HPDE6-E6E7 (cell line): ENCODE measurements around the gene FHOD3.

Experiments used
- DNase-seq: peaks from one replicate; pipeline ENCODE4 v3.0.0; 2011; ENCODE audit warnings: missing footprints; ENCODE audit errors: extremely low spot score

FHOD3 gene

GRCh38 chr18:36522509-36522908 lies 225.0 kb downstream of the FHOD3 start:
- no peak for DNase-seq

DNA sequence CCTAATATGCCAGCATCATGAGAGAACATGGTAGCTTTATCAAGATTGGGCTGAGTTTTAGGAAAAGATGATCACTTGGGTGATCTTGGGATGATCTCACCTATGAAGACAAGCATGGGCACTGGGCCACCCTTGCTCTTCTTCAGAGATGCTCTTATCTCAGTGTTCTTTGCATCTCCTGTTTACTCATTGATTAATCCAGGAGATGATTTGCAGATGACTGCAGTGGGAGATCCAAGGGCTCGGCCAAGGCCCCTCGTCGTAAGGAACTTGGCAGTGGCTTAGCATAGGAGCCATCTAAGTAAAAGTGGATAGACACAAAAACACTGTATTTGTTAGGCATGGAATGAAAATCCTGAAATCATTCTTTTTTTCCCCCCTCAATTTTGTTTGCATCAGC lies 228.4 kb downstream of the FHOD3 start:
- DNase-seq = no peak

DNA sequence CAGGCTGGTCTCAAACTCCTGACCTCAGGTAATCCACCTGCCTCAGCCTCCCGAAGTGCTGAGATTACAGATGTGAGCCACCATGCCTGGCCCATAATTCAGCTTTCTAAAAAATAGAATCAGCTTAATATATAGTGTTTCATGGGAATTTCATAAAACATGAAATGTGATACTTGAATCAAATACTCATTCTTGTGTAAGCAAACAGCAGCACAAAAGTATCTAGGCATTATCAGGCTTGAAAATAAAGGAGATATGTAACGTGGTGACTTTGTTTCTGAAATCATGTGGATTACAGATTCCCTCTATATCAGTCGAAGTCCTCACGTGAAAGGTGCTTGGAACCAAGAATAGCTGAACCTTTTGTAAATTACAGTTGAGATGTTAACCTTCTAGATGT lies 229.1 kb downstream of the FHOD3 start:
- no peak for DNase-seq

GRCh38 chr18:36527051-36527450 lies 229.5 kb downstream of the FHOD3 start:
- DNase-seq = no peak

DNA sequence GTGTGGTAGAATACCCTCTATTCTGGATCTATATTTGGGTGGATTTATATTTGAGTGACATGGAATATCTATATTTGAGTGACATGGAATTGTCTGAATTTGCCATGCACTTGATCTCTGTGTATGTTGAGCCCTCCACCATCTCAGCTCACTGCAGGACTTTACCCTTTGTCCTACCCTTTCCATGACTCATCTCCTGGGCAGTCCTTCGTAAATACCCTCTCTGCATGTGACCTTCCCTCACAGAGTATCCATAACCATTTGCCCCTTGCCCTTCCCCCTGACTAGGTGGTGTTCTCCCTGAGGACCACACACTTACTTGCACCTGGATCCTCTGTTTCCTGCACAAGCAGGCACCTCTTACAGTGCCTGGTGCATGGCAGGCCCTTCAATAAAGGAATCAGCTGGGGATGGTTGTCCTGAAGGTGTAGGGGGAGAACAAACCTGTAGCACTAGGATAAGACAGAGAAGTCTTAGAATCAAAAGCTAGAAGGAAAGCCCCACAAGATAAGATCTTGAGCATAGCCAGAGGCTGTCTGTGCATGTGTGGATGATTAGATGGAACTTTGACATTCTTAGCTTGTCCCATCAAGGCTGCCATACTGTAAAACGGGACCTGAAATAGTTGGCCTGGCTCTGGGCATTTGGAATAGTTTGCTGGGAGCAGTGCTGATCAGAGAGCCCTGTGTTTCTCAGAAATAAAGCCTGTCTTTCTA lies 230.4 kb downstream of the FHOD3 start:
- no peak for DNase-seq

- DNase-seq = no peak
Measured at GRCh38 chr18:36529747-36530146, 232.2 kb downstream of the FHOD3 start.

DNA sequence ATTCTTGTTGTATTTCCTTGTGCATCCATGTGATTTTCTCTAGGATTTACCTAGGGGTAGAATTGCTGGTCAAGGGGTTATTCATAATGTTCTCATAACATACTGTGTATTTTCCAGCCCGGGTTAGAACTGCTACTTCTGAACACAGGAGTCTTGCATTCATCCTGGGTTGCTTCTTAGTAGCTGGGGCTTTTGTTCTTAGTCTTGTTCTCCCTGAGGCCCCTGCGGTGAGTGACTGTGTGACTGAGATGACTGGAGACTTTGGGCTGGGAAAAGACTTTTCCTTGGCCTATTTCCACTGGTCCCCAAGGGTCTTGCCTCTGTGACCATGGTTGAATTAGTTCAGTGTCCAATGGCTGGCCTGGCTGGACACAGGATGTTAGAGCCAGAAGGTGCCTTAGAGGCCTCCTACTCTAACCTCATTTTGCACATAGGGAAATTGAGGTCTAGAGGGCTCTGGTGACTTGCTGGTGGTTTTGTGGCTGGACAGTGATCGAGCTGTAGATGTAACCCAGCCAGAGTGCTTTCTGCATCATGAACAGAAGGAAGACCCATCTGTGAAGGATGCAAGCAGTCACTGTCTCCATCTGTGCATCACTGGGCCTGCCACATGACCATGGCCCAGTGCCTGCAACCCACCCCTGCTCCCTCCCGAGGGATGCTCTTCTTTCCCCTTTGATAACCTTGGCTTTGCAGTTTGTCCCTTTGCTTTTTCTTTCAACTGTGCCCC lies 233.3 kb downstream of the FHOD3 start:
- DNase-seq = no peak

- DNase-seq = no peak
Measured at GRCh38 chr18:36531636-36532035, 234.1 kb downstream of the FHOD3 start.

DNA sequence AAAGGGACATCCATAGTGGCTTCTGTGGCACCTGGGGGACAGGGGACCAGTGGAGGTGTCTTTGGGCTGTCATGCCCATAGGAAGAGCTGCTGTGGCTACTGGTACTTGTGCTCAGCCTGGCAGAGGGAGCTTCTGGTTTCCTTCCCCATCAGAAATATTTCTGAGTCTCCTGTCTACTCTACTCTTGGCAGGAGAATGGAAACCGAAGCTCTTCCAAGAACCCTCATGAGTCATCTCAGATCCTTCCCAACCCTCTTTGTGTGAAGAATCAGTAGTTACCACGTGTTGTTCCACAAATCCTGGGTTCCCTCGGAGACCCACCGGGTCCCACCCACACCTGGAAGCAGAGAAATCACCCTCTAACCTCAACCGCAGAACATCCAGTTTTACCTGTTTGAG lies 234.9 kb downstream of the FHOD3 start:
- no peak for DNase-seq

DNA sequence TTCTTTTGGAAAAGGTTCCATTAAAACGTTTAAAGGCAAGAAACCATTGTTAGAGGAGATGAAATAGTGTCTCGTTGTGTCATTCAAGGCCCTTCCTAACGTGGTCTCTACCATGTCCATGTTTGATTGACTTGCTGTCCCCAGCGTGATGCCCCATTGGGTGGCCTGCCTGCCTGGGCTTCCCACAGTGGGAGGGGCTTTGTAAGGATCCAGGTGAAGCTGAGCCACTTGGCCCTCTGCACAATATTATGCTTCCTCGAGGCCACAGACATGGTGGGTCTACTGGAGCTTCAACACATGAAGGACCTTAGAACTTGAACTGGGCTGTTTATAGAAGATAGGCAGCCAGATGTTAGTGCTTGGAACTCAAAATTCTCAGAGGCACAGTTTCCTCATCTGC lies 235.3 kb downstream of the FHOD3 start:
- DNase-seq = no peak

- no peak for DNase-seq
Measured at GRCh38 chr18:36533446-36534153, 236.1 kb downstream of the FHOD3 start.

DNA sequence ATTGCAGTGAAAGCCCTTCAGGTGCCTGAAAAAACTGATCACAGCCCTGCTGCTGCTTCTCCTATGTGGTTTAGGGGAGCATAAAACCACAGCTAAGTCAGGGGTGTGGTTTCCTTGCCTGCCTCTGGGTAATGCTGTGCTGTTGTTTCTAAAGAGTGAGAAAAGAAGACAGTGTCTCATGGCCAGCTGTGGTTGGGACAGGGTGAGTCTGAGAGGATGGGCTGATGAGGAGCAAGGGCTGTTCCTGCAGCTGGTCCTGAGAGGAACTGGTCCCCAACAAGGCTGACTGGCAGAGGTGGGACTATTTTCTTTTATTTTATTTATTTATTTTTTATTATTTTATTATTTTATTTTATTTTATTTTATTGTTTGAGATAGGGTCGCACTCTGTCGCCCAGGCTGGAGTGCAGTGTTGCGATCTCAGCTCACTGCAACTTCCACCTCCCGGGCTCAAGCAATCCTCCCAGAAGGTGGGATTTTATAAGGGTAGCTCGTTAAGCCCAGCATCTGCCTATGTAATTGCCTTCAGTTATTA lies 236.7 kb downstream of the FHOD3 start:
- DNase-seq = no peak

DNA sequence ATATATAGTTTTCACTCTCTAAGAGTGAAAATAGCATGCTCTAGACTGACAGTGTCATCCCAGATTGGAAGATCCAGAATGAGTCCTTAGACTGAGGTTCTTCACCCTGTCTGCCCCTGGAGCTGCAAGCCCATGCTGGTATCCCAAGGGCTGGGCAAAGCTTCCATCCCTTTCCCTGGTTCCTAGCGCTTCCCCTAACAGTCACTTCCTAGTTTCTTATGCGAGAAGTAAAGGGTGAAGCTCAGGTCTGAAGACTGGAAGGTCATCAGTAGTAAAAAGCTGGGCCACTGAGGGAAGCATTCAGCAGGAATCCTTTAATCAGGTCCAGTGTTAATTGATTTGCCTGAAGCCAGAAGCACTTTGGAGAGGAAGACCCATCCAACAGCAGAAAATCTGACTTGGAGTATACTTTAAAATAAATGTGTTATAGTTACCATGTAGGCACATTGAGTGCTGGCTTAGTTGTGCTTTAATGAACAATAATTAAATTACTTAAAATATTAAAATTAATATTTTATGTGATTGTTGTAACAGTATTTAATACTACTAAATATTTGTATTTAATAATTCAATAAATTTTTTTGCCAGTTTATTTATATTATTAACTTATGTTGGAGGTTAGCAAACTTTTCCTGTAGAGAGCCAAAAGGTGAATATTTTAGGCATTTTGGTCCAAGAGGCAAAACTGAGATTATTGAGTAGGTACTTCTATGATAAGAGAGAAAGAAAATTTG lies 237.9 kb downstream of the FHOD3 start:
- DNase-seq = no peak

- DNase-seq = no peak
Measured at GRCh38 chr18:36536426-36536825, 238.9 kb downstream of the FHOD3 start.

GRCh38 chr18:36537289-36537688 lies 239.8 kb downstream of the FHOD3 start:
- DNase-seq = no peak

DNA sequence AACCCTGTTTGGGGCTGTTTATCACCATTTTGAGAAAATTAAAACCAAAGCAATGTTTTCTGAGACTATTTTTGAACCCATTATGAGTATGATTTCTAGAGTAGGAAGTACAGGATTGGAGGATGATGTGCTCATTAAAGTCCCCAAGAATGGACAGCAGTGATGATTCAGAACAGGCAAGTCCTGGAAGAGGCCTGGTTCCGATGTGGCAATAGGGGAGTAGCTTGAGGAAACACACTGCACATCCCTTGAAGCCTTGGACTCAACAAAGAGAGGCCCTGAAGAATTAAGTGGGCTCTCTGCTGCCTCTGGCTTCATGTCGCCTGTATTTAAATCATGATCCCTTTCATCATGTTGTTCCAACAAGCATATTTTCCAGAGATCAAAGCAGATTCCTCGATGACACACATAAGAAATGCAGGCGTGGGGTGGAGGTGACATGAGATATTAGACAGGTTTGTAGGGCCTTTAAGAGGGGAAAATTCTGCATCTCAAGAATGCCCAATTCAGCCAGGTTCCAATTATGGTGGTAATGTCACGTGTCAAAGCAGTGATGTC lies 242.2 kb downstream of the FHOD3 start:
- DNase-seq = no peak

DNA sequence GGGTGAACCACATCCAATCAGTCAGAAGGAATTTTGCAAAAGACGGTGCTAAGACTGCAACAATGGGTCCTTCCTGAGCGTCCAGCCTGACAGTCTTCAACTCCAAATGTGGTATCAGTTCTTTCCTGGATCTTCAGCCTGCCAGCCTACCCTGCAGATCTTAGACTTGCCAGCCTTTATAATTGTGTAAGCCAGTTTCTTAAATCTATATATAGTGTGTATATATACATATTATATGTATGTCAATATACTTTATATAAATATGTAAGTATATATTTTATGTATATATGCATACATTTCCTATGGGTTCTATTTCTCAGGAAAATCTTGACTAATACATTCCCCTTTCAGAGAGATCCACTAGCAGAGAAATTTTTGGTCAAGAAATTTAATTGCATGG lies 245.5 kb downstream of the FHOD3 start:
- DNase-seq = no peak

- DNase-seq = peak; percentile 62
Measured at GRCh38 chr18:36543991-36544725, 246.6 kb downstream of the FHOD3 start.

DNA sequence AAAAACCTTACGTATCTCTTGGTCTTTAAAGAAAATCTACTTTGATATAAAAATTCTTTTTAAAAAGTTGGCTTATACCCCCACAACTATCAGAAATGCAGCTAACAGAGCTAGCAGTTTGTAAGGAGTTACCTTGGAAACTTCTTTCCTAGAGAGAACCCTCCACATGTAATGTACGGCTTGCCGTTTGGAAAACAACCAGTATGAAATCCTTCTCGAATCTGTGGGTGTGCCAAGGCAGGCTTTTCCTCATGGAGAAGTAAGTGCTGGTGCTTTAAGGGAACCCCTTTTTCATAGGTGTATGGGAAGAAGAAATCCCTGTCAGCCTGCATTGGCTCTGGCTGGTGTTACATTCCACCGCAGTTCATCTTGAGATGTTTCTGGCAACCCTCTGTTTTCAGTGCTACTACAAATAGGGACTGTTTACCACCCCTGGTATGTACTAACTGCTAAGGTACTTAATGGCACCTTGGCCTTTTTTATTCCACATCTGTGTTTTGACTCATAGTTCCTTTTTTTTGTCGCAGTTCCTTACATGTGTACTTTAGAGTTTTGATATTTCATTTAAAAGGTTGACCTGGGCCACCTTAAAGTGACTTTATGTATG lies 248.4 kb downstream of the FHOD3 start:
- no peak for DNase-seq

- DNase-seq = no peak
Measured at GRCh38 chr18:36546876-36547275, 249.4 kb downstream of the FHOD3 start.
